IMR-90 (cell line): ENCODE results near the gene ZNF335. TPM values are rescaled to one million over a fixed set of nuclear protein-coding genes. Genes with fewer than 3 reads are reported as not detected.

Experiments
- ATAC-seq: fragments of 200-7000 bp; cut with Tn5 transposase; 2 replicates; pipeline ENCODE4 v1.9.1; 2020; ENCODE audit warnings: low read depth, mild to moderate bottlenecking, moderate library complexity
- BruUV-seq: library from RNA; stranded (reverse); fragments of 400-500 nt; replicated peaks from 2 replicates; lab custom pipeline; 2021; lab: Mats Ljungman, UMichigan
- CTCF ChIA-PET: fragments of 300-600 bp; formaldehyde crosslinking; extraction: SDS; loops from one replicate; lab custom pipeline; 2021; ENCODE audit warnings: antibody characterized with exemption; lab: Yijun Ruan, JAX
- POLR2A ChIA-PET: fragments of 300-600 bp; sonication (Branson Sonifier 250); formaldehyde crosslinking; loops from one replicate; lab custom pipeline; 2022; ENCODE audit warnings: antibody characterized with exemption; ENCODE audit not compliant: unreplicated experiment; lab: Charles Lee
- DNase-seq: peaks from one replicate; pipeline ENCODE4 v3.0.0; 2013
- H2AFZ ChIP-seq: replicated peaks from 2 replicates; pipeline ENCODE3; 2013; ENCODE audit warnings: low read length, mild to moderate bottlenecking; ENCODE audit not compliant: poor library complexity
- H2AK5ac ChIP-seq: 2 replicates; pipeline ENCODE4 v1.6.1; 2013; ENCODE audit warnings: low read depth, low read length, inconsistent platforms
- H2AK9ac ChIP-seq: replicated peaks from 2 replicates; pipeline ENCODE3; 2013; ENCODE audit warnings: mild to moderate bottlenecking, low read depth, low read length, moderate library complexity; ENCODE audit not compliant: poor library complexity
- H2BK120ac ChIP-seq: 2 replicates; pipeline ENCODE4 v1.6.1; 2013; ENCODE audit warnings: low read depth, low read length, inconsistent platforms
- H2BK15ac ChIP-seq: 3 replicates; pipeline ENCODE4 v1.6.1; 2013; ENCODE audit warnings: low read depth, low read length, inconsistent platforms
- H2BK20ac ChIP-seq: 2 replicates; pipeline ENCODE4 v1.6.1; 2013; ENCODE audit warnings: low read depth, mild to moderate bottlenecking, inconsistent platforms, low read length, moderate library complexity
- H2BK5ac ChIP-seq: 2 replicates; pipeline ENCODE4 v1.6.1; 2013; ENCODE audit warnings: mild to moderate bottlenecking, low read depth, low read length, inconsistent platforms; ENCODE audit not compliant: poor library complexity, severe bottlenecking
- H3K14ac ChIP-seq: replicated peaks from 2 replicates; pipeline ENCODE4 v1.6.1; 2013; ENCODE audit warnings: low read depth, low read length, inconsistent platforms
- H3K18ac ChIP-seq: 2 replicates; pipeline ENCODE4 v1.6.1; 2013; ENCODE audit warnings: low read depth, low read length, control low read depth
- H3K23ac ChIP-seq: 2 replicates; pipeline ENCODE4 v1.6.1; 2013; ENCODE audit warnings: low read depth, low read length, inconsistent platforms
- H3K27ac ChIP-seq: 2 replicates; pipeline ENCODE4 v1.5.1; 2013; ENCODE audit warnings: mild to moderate bottlenecking, control low read depth, low read length; ENCODE audit not compliant: insufficient read depth
- H3K27me3 ChIP-seq: 2 replicates; pipeline ENCODE4 v1.6.1; 2013; ENCODE audit warnings: low read length; ENCODE audit not compliant: control insufficient read depth, insufficient read depth
- H3K36me3 ChIP-seq: 2 replicates; pipeline ENCODE4 v1.6.1; 2013; ENCODE audit warnings: low read length, mixed read lengths; ENCODE audit not compliant: control insufficient read depth, insufficient read depth
- H3K4ac ChIP-seq: 2 replicates; pipeline ENCODE4 v1.6.1; 2013; ENCODE audit warnings: low read depth, low read length, inconsistent platforms
- H3K4me1 ChIP-seq: 2 replicates; pipeline ENCODE4 v1.6.1; 2013; ENCODE audit warnings: low read length, mixed read lengths; ENCODE audit not compliant: control insufficient read depth, insufficient read depth
- H3K4me2 ChIP-seq: 2 replicates; pipeline ENCODE4 v1.6.1; 2013; ENCODE audit warnings: low read depth, mild to moderate bottlenecking, control low read depth, low read length, moderate library complexity
- H3K4me3 ChIP-seq: 2 replicates; pipeline ENCODE4 v1.5.1; 2013; ENCODE audit warnings: low read depth, mild to moderate bottlenecking, control low read depth, low read length, moderate library complexity; ENCODE audit not compliant: insufficient read depth
- H3K56ac ChIP-seq: 2 replicates; pipeline ENCODE4 v1.6.1; 2013; ENCODE audit warnings: low read length, inconsistent platforms; ENCODE audit not compliant: insufficient read depth; ENCODE audit errors: extremely low read depth
- H3K79me1 ChIP-seq, 2 experiments: 2 replicates each; pipeline ENCODE4 v1.6.1; 2013; ENCODE audit warnings: low read length in 2 of 2, inconsistent platforms in 1 of 2, low read depth in 1 of 2
- H3K9ac ChIP-seq: 2 replicates; pipeline ENCODE4 v1.6.1; 2013; ENCODE audit warnings: low read depth, low read length, control low read depth
- H3K9me1 ChIP-seq: 2 replicates; pipeline ENCODE4 v1.6.1; 2013; ENCODE audit warnings: low read length, inconsistent platforms; ENCODE audit not compliant: insufficient read depth
- H3K9me3 ChIP-seq: 2 replicates; pipeline ENCODE4 v1.6.1; 2013; ENCODE audit warnings: low read length; ENCODE audit not compliant: control insufficient read depth, insufficient read depth
- H4K20me1 ChIP-seq: 2 replicates; pipeline ENCODE4 v1.6.1; 2013; ENCODE audit warnings: low read length, inconsistent platforms; ENCODE audit not compliant: insufficient read depth
- H4K5ac ChIP-seq: 2 replicates; pipeline ENCODE4 v1.6.1; 2013; ENCODE audit warnings: mild to moderate bottlenecking, low read depth, low read length, control low read depth
- H4K8ac ChIP-seq, 2 experiments: 2 replicates each; pipeline ENCODE4 v1.6.1; 2013; ENCODE audit warnings: low read depth in 2 of 2, low read length in 2 of 2, control low read depth in 1 of 2, inconsistent platforms in 1 of 2
- H4K91ac ChIP-seq: 2 replicates; pipeline ENCODE4 v1.6.1; 2013; ENCODE audit warnings: low read depth, low read length, inconsistent platforms; ENCODE audit not compliant: insufficient read depth
- BHLHE40 ChIP-seq: fragments of 150-350 bp; IDR thresholded peaks from 2 replicates; pipeline ENCODE4 v1.6.1; 2016; ENCODE audit warnings: mild to moderate bottlenecking, low read depth, low read length
- CEBPB ChIP-seq: IDR thresholded peaks from 2 replicates; pipeline ENCODE4 v1.6.1; 2012; ENCODE audit warnings: low read depth, low read length, improper control_type of control experiment
- CHD1 ChIP-seq: IDR thresholded peaks from 2 replicates; pipeline ENCODE4 v1.6.1; 2012; ENCODE audit warnings: low read depth, low read length, improper control_type of control experiment
- CTCF ChIP-seq: conservative IDR thresholded peaks from 2 replicates; pipeline ENCODE4 v1.5.1; 2012; ENCODE audit warnings: mild to moderate bottlenecking, low read depth, low read length, improper control_type of control experiment
- FOS ChIP-seq: fragments of 150-350 bp; IDR thresholded peaks from 2 replicates; pipeline ENCODE4 v1.6.1; 2016; ENCODE audit warnings: low read depth, low read length
- MAFK ChIP-seq: IDR thresholded peaks from 2 replicates; pipeline ENCODE4 v1.6.1; 2012; ENCODE audit warnings: low read depth, low read length, improper control_type of control experiment
- MAZ ChIP-seq: IDR thresholded peaks from 2 replicates; pipeline ENCODE4 v1.6.1; 2012; ENCODE audit warnings: low read depth, mild to moderate bottlenecking, low read length, improper control_type of control experiment, moderate library complexity, borderline replicate concordance
- MXI1 ChIP-seq: IDR thresholded peaks from 2 replicates; pipeline ENCODE4 v1.6.1; 2012; ENCODE audit warnings: low read depth, mild to moderate bottlenecking, low read length, moderate library complexity, borderline replicate concordance
- NFE2L2 ChIP-seq: fragments of 150-350 bp; IDR thresholded peaks from 2 replicates; pipeline ENCODE4 v1.6.1; 2016; ENCODE audit warnings: low read depth, mild to moderate bottlenecking, low read length
- POLR2A ChIP-seq: IDR thresholded peaks from 2 replicates; pipeline ENCODE4 v1.6.1; 2012; ENCODE audit warnings: mild to moderate bottlenecking, low read depth, low read length
- RAD21 ChIP-seq: IDR thresholded peaks from 2 replicates; pipeline ENCODE4 v1.6.1; 2012; ENCODE audit warnings: low read length, improper control_type of control experiment
- RCOR1 ChIP-seq: IDR thresholded peaks from 2 replicates; pipeline ENCODE4 v1.6.1; 2012; ENCODE audit warnings: mild to moderate bottlenecking, low read length, improper control_type of control experiment; ENCODE audit not compliant: insufficient replicate concordance
- RFX5 ChIP-seq: IDR thresholded peaks from 2 replicates; pipeline ENCODE4 v1.8.0; 2012; ENCODE audit warnings: low read depth, mild to moderate bottlenecking, low read length, moderate library complexity
- SMC3 ChIP-seq: fragments of 150-350 bp; IDR thresholded peaks from 2 replicates; pipeline ENCODE4 v1.6.1; 2016; ENCODE audit warnings: low read depth, mild to moderate bottlenecking, antibody characterized with exemption, low read length, moderate library complexity
- USF2 ChIP-seq: fragments of 150-350 bp; IDR thresholded peaks from 2 replicates; pipeline ENCODE4 v1.6.1; 2017; ENCODE audit warnings: mild to moderate bottlenecking, antibody characterized with exemption, low read length, low read depth
- WGBS, 2 experiments: methylation state at CpG; one replicate each; pipeline versions ENCODE4 v1.1.5 to v1.1.7; 2013; ENCODE audit warnings: missing lambda C conversion rate in 2 of 2; ENCODE audit not compliant: insufficient read length in 1 of 2; ENCODE audit errors: extremely low coverage in 2 of 2; 5-methylcytosine and 5-hydroxymethylcytosine counted together
- dilution Hi-C: fragments of 300-500 bp; cut with HindIII; formaldehyde crosslinking; loops from one replicate; pipeline ENCODE4 v1.14.3; 2018; ENCODE audit warnings: low sequenced_read_pairs; ENCODE audit not compliant: unreplicated experiment
- in situ Hi-C: fragments of 300-500 bp; cut with MboI; formaldehyde crosslinking; loops from 3 replicates; pipeline ENCODE4 v1.14.3; 2019; ENCODE audit warnings: low sequenced_read_pairs, inconsistent platforms, mixed read lengths
- intact Hi-C: fragments of 100-400 bp; cut with micrococcal nuclease; formaldehyde crosslinking; loops from 2 replicates; pipeline ENCODE4 v1.10.0; 2022
- polyA plus RNA-seq, 3 experiments: library from polyadenylated mRNA; depleted of rRNA; stranded (reverse); fragments of >200 nt; gene quantifications; 2 replicates each; pipeline ENCODE4 v1.2.3, GENCODE V29; 2012; ENCODE audit warnings: low replicate concordance in 1 of 3
- total RNA-seq: library from RNA; depleted of rRNA; stranded (reverse); fragments of >200 nt; gene quantifications from 2 replicates; pipeline ENCODE4 v1.2.3, GENCODE V29; 2012
- TF ChIP-seq, protein P1 (sequence below): fragments of 150-350 bp; IDR thresholded peaks from 2 replicates; pipeline ENCODE4 v1.6.1; 2016; ENCODE audit warnings: low read depth, mild to moderate bottlenecking, low read length, moderate library complexity, borderline replicate concordance

ZNF335 gene
- total and polyA plus RNA-seq, 2 of the 4 experiments (the other 2 are of a cell fraction): 11.8 to 17.8 TPM

- H3K4ac ChIP-seq: no peak overlapping the region
- no peak overlapping the region for H3K56ac ChIP-seq
- TF ChIP-seq USF2: no peak
- no peak for TF ChIP-seq SMC3
- TF ChIP-seq BHLHE40: no peak
- TF ChIP-seq MAZ: no peak
- no peak for TF ChIP-seq CTCF
- no peak for TF ChIP-seq POLR2A
- TF ChIP-seq CHD1: no peak
- TF ChIP-seq, protein P1, sequence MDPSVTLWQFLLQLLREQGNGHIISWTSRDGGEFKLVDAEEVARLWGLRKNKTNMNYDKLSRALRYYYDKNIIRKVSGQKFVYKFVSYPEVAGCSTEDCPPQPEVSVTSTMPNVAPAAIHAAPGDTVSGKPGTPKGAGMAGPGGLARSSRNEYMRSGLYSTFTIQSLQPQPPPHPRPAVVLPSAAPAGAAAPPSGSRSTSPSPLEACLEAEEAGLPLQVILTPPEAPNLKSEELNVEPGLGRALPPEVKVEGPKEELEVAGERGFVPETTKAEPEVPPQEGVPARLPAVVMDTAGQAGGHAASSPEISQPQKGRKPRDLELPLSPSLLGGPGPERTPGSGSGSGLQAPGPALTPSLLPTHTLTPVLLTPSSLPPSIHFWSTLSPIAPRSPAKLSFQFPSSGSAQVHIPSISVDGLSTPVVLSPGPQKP: no peak
- no peak for TF ChIP-seq NFE2L2
- no peak for TF ChIP-seq MAFK
- TF ChIP-seq MXI1: no peak
- TF ChIP-seq FOS: no peak
- no peak for TF ChIP-seq RCOR1
- no peak for TF ChIP-seq CEBPB
- TF ChIP-seq RAD21: no peak
- TF ChIP-seq RFX5: no peak
- H2AK9ac ChIP-seq: no peak overlapping the region
- WGBS, 2 experiments: no CpG with 5 or more reads among the region's 29 CpGs
- no peak overlapping the region for H3K14ac ChIP-seq
- DNase-seq: no peak
- CTCF ChIA-PET: interaction anchor here (0.8 to 1.7 kb wide), 2 partner anchors 8 to 121 kb away, joined by 4 to 5 read pairs; no protein-coding TSS in a partner anchor
- H3K18ac ChIP-seq: no peak overlapping the region
- H2BK5ac ChIP-seq: no peak overlapping the region
- H3K36me3 ChIP-seq: no peaks in the 10 kb centered on the region
- H3K9ac ChIP-seq: no peak overlapping the region
- H2AFZ ChIP-seq: peak overlapping the region; percentile 82
- H3K79me1 ChIP-seq: no peaks in the 10 kb centered on the region
- peaks cover 14% of the 10 kb centered on the region for H3K9me3 ChIP-seq
- dilution Hi-C loops (no loop called here), in situ Hi-C loops (no loop called here), intact Hi-C loops (loop anchor here (10.0 kb wide), 1 partner anchor 469 kb away; the partner anchor contains the start of gene EPPIN)
- no peak overlapping the region for H4K91ac ChIP-seq
- H3K23ac ChIP-seq: no peak overlapping the region
- H2BK15ac ChIP-seq: no peak overlapping the region
- no peak overlapping the region for H3K4me3 ChIP-seq
- no peak overlapping the region for H2BK120ac ChIP-seq
- H3K4me2 ChIP-seq: no peak overlapping the region; the same call in 1 of the 2 replicates
- no peaks in the 10 kb centered on the region for H3K4me1 ChIP-seq
- H3K27me3 ChIP-seq: peaks cover 69% of the 10 kb centered on the region
- no peaks in the 10 kb centered on the region; the same call in 1 of the 2 replicates for H4K20me1 ChIP-seq
- H2BK20ac ChIP-seq: no peak overlapping the region
- POLR2A ChIA-PET: no interaction called here
- H4K8ac ChIP-seq: no peak overlapping the region
- no TSS peak for BruUV-seq
- H3K27ac ChIP-seq: no peak overlapping the region
- H4K5ac ChIP-seq: no peak overlapping the region
- no peak for ATAC-seq
- no peaks in the 10 kb centered on the region for H3K9me1 ChIP-seq
- H2AK5ac ChIP-seq: no peak overlapping the region
These were observed 41.4 kb upstream of the ZNF335 start for GRCh38 chr20:46013322-46013828.
